Smooth muscle cell (in vitro differentiated cells): ENCODE measurements around the gene UGT1A3. TPM values are rescaled to one million over a fixed set of nuclear protein-coding genes. Genes with fewer than 3 reads are reported as not detected.

ENCODE experiments used
- DNase-seq: peaks from one replicate; lab custom pipeline; 2025; ENCODE audit not compliant: unreplicated experiment; lab: John Stamatoyannopoulos, UW
- H2AFZ ChIP-seq: fragments of 200-600 bp; sonication (generic); 2 replicates; pipeline ENCODE4 v1.6.0; 2016; ENCODE audit warnings: antibody characterized with exemption, low read depth, mild to moderate bottlenecking
- H3F3A ChIP-seq: fragments of 200-600 bp; sonication (generic); 2 replicates; pipeline ENCODE4 v1.6.0; 2017; ENCODE audit warnings: antibody characterized with exemption, low read depth
- H3K27ac ChIP-seq: fragments of 200-600 bp; sonication (generic); 2 replicates; pipeline ENCODE4 v1.5.1; 2016; ENCODE audit warnings: low read depth, mild to moderate bottlenecking
- H3K27me3 ChIP-seq: fragments of 200-600 bp; sonication (generic); 2 replicates; pipeline ENCODE4 v1.6.1; 2016; ENCODE audit warnings: low read depth, mild to moderate bottlenecking
- H3K36me3 ChIP-seq: fragments of 200-600 bp; sonication (generic); 2 replicates; pipeline ENCODE4 v1.5.1; 2016; ENCODE audit warnings: low read depth
- H3K4me1 ChIP-seq: fragments of 200-600 bp; sonication (generic); 2 replicates; pipeline ENCODE4 v1.5.1; 2016; ENCODE audit warnings: low read depth
- H3K4me2 ChIP-seq: fragments of 200-600 bp; sonication (generic); 2 replicates; pipeline ENCODE4 v1.6.0; 2016; ENCODE audit warnings: mild to moderate bottlenecking
- H3K4me3 ChIP-seq: fragments of 200-600 bp; sonication (generic); 2 replicates; pipeline ENCODE4 v1.5.1; 2016; ENCODE audit warnings: mild to moderate bottlenecking
- H3K79me2 ChIP-seq: fragments of 200-600 bp; sonication (generic); 2 replicates; pipeline ENCODE4 v1.6.0; 2016; ENCODE audit warnings: low read depth, mild to moderate bottlenecking
- H3K9ac ChIP-seq: fragments of 200-600 bp; sonication (generic); 2 replicates; pipeline ENCODE4 v1.6.0; 2016; ENCODE audit warnings: low read depth
- H3K9me3 ChIP-seq: fragments of 200-600 bp; sonication (generic); replicated peaks from 2 replicates; pipeline ENCODE4 v1.5.1; 2016; ENCODE audit warnings: low read depth
- H4K20me1 ChIP-seq: fragments of 200-600 bp; sonication (generic); 2 replicates; pipeline ENCODE4 v1.6.0; 2016; ENCODE audit warnings: low read depth
- CTCF ChIP-seq: fragments of 200-600 bp; sonication (generic); IDR thresholded peaks from 2 replicates; pipeline ENCODE4 v1.5.1; 2017; ENCODE audit warnings: borderline replicate concordance, mild to moderate bottlenecking, antibody characterized with exemption; ENCODE audit not compliant: insufficient read depth, poor library complexity, severe bottlenecking
- WGBS: methylation state at CpG from one replicate; pipeline ENCODE4 v1.1.7; 2016; ENCODE audit warnings: low lambda C conversion rate; 5-methylcytosine and 5-hydroxymethylcytosine counted together
- polyA plus RNA-seq: library from polyadenylated mRNA; unstranded; fragments of >200 nt; fragmentation: Nextera tagmentation; extraction: Ambion mirVana; gene quantifications from 2 replicates; pipeline ENCODE4 v1.2.1, GENCODE V29; 2016
- total RNA-seq: library from RNA; depleted of rRNA; stranded (reverse); fragments of >200 nt; gene quantifications from 2 replicates; pipeline ENCODE4 v1.2.3, GENCODE V29; 2014

The UGT1A3 gene
- total and polyA plus RNA-seq, 2 experiments from 2014 or later = not detected

- no peaks in the 10 kb centered on the region for H3F3A ChIP-seq
- no peaks in the 10 kb centered on the region for H3K4me1 ChIP-seq
- no peaks in the 10 kb centered on the region for H3K36me3 ChIP-seq
- DNase-seq = no peak
- H3K27me3 ChIP-seq = no peaks in the 10 kb centered on the region
- WGBS = 75% methylated on average over 4 of the region's 4 CpGs
- H3K9ac ChIP-seq = no peak overlapping the region
- no peak overlapping the region for H3K27ac ChIP-seq
- H3K79me2 ChIP-seq = no peaks in the 10 kb centered on the region
- H3K4me2 ChIP-seq = no peak overlapping the region
- H2AFZ ChIP-seq = no peak overlapping the region
- H3K9me3 ChIP-seq = no peaks in the 10 kb centered on the region
- H4K20me1 ChIP-seq = no peaks in the 10 kb centered on the region
- TF ChIP-seq CTCF = no peak
- no peak overlapping the region for H3K4me3 ChIP-seq
Observed at GRCh38 chr2:233811087-233811486, 82.2 kb downstream of the UGT1A3 start.

- Histone ChIP-seq H3K4me3 (no peak overlapping the region), H3K4me2 (no peak overlapping the region), H3K9ac (no peak overlapping the region), H3K4me1 (no peaks in the 10 kb centered on the region), H2AFZ (no peak overlapping the region), H3K36me3 (no peaks in the 10 kb centered on the region), H3K27ac (no peak overlapping the region), H3K79me2 (no peaks in the 10 kb centered on the region), H3K27me3 (no peaks in the 10 kb centered on the region), H3F3A (no peaks in the 10 kb centered on the region), H4K20me1 (no peaks in the 10 kb centered on the region), H3K9me3 (no peaks in the 10 kb centered on the region)
- TF ChIP-seq CTCF = no peak
- no peak for DNase-seq
- WGBS = 86% methylated on average over 8 of the region's 8 CpGs
Observed at GRCh38 chr2:233811732-233812131, 82.9 kb downstream of the UGT1A3 start.

- no peak for DNase-seq
- Histone ChIP-seq H3K4me2 (no peak overlapping the region), H2AFZ (no peak overlapping the region), H3K9ac (no peak overlapping the region), H3K36me3 (no peaks in the 10 kb centered on the region), H3K4me1 (no peaks in the 10 kb centered on the region), H3K79me2 (no peaks in the 10 kb centered on the region), H3K4me3 (no peak overlapping the region), H3K27me3 (no peaks in the 10 kb centered on the region), H3K9me3 (no peaks in the 10 kb centered on the region), H4K20me1 (no peaks in the 10 kb centered on the region), H3F3A (no peaks in the 10 kb centered on the region), H3K27ac (no peak overlapping the region)
- 87% methylated on average over 3 of the region's 3 CpGs for WGBS
- TF ChIP-seq CTCF = no peak
Observed at GRCh38 chr2:233813236-233814055, 84.6 kb downstream of the UGT1A3 start.
